ENCODE results near the gene MIS18A. TPM values are rescaled to one million over a fixed set of nuclear protein-coding genes. Genes with fewer than 3 reads are reported as not detected.

MIS18A gene
- polyA plus RNA-seq, 1 donor from 2014 or later = 15.9 TPM

DNA sequence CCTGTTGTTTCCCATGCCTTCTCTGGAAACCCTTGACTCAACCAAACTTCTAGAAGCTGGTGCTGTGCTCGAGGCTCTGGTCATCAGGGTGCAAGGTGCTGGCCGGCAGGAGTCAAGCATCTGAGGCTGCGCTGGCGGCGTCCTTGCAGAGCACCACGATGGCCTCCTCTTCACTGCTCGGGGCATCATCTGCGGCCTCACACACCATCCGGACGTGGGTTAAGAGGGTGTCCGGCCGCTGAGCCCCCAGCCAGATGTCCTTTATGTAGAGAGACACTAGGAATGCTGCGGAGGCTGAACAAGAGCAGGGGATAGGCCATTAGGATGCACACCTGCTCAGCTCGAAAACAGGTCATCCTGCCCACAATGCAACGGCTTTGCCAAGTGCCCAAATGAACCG lies 36.0 kb upstream of the MIS18A start:
- Histone ChIP-seq H3K4me2 (ENCODE audit: low read length) (no peak overlapping the region), H3K4me3 (ENCODE audit: low read length) (no peak overlapping the region), H3K9me3 (ENCODE audit: low read length) (no peaks in the 10 kb centered on the region), H3F3A (ENCODE audit: insufficient read depth, low read length, poor library complexity, severe bottlenecking) (no peaks in the 10 kb centered on the region), H3K9ac (ENCODE audit: low read length) (no peak overlapping the region), H3K9me2 (ENCODE audit: insufficient read depth, low read length) (no peaks in the 10 kb centered on the region), H2AFZ (ENCODE audit: low read depth, low read length) (no peak overlapping the region), H3K27me3 (ENCODE audit: insufficient read depth, low read depth, low read length) (no peaks in the 10 kb centered on the region), H3K27ac (ENCODE audit: low read length) (no peak overlapping the region), H3K36me3 (ENCODE audit: insufficient read depth, low read length) (no peaks in the 10 kb centered on the region), H3K79me2 (replicated peaks; ENCODE audit: insufficient read depth, low read length) (no peaks in the 10 kb centered on the region), H4K20me1 (ENCODE audit: insufficient read depth) (no peaks in the 10 kb centered on the region)
- TF ChIP-seq, protein P1, sequence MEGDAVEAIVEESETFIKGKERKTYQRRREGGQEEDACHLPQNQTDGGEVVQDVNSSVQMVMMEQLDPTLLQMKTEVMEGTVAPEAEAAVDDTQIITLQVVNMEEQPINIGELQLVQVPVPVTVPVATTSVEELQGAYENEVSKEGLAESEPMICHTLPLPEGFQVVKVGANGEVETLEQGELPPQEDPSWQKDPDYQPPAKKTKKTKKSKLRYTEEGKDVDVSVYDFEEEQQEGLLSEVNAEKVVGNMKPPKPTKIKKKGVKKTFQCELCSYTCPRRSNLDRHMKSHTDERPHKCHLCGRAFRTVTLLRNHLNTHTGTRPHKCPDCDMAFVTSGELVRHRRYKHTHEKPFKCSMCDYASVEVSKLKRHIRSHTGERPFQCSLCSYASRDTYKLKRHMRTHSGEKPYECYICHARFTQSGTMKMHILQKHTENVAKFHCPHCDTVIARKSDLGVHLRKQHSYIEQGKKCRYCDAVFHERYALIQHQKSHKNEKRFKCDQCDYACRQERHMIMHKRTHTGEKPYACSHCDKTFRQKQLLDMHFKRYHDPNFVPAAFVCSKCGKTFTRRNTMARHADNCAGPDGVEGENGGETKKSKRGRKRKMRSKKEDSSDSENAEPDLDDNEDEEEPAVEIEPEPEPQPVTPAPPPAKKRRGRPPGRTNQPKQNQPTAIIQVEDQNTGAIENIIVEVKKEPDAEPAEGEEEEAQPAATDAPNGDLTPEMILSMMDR (IDR thresholded peaks at IDR 0.05; ENCODE audit: poor library complexity, severe bottlenecking) = no peak
- TF ChIP-seq REST (IDR thresholded peaks at IDR 0.05; ENCODE audit: borderline replicate concordance) (no peak), SMC3 (conservative IDR thresholded peaks at IDR 0.05; ENCODE audit: poor library complexity) (no peak), EP300 (conservative IDR thresholded peaks at IDR 0.05; ENCODE audit: poor library complexity, severe bottlenecking) (no peak), EZH2 (IDR thresholded peaks at IDR 0.05; ENCODE audit: borderline replicate concordance, insufficient read depth, low read length, poor library complexity, severe bottlenecking) (no peak), TAF1 (IDR thresholded peaks at IDR 0.05; ENCODE audit: low read depth) (no peak), MXI1 (conservative IDR thresholded peaks at IDR 0.05; ENCODE audit: poor library complexity, severe bottlenecking) (no peak), POLR2AphosphoS5 (IDR thresholded peaks at IDR 0.05) (no peak), RAD21 (conservative IDR thresholded peaks at IDR 0.05) (no peak)

DNA sequence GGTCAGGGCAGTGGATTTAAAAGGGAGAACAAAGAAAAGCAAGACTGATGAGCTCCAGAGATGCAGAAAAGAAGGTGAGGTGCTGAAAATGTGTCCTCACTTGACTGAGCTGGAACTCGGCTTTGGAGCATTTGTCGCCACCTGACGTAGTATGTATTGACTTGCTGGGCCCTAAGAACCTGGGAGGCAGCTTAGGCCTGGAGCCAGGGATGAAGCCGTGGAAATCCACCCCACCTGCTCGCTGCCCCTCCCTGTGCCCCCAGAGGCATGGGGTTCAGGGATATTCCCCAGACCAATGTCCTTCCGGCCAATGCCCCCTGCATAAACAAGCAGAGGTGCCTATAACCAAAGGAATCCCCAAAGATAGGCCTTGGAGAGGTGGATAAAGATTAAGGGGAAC lies 34.1 kb upstream of the MIS18A start:
- Histone ChIP-seq H3K9me3 (ENCODE audit: low read length) (no peaks in the 10 kb centered on the region), H3K4me2 (ENCODE audit: low read length) (no peak overlapping the region), H3K27me3 (ENCODE audit: insufficient read depth, low read depth, low read length) (no peaks in the 10 kb centered on the region), H3F3A (ENCODE audit: insufficient read depth, low read length, poor library complexity, severe bottlenecking) (no peaks in the 10 kb centered on the region), H3K27ac (ENCODE audit: low read length) (no peak overlapping the region), H3K4me3 (ENCODE audit: low read length) (no peak overlapping the region), H3K79me2 (replicated peaks; ENCODE audit: insufficient read depth, low read length) (no peaks in the 10 kb centered on the region), H4K20me1 (ENCODE audit: insufficient read depth) (no peaks in the 10 kb centered on the region), H3K9me2 (ENCODE audit: insufficient read depth, low read length) (no peaks in the 10 kb centered on the region), H3K9ac (ENCODE audit: low read length) (no peak overlapping the region), H2AFZ (ENCODE audit: low read depth, low read length) (no peak overlapping the region), H3K36me3 (ENCODE audit: insufficient read depth, low read length) (no peaks in the 10 kb centered on the region)
- TF ChIP-seq REST (IDR thresholded peaks at IDR 0.05; ENCODE audit: borderline replicate concordance) (no peak), EZH2 (IDR thresholded peaks at IDR 0.05; ENCODE audit: borderline replicate concordance, insufficient read depth, low read length, poor library complexity, severe bottlenecking) (no peak), EP300 (conservative IDR thresholded peaks at IDR 0.05; ENCODE audit: poor library complexity, severe bottlenecking) (no peak), TAF1 (IDR thresholded peaks at IDR 0.05; ENCODE audit: low read depth) (no peak)

All from neural cell (in vitro differentiated cells).